Gastrocnemius medialis (tissue), 4 donors: Measurements from ENCODE around the gene VEZT. TPM values are rescaled to one million over a fixed set of nuclear protein-coding genes. Genes with fewer than 3 reads are reported as not detected.

Source experiments
- ATAC-seq, 2 donors: fragments of 150-250 bp; one replicate each; pipeline ENCODE4 v1.9.1; 2016
- DNase-seq, 2 donors: peaks; one replicate each; pipeline ENCODE4 v3.0.0-alpha.2; 2019
- H3K27ac ChIP-seq, 4 donors: fragments of 200-600 bp; sonication (generic); 1 replicate in 1 of 4; 2 replicates in 3 of 4; pipeline ENCODE4 v1.5.1; 2016 to 2018; ENCODE audit warnings: mild to moderate bottlenecking in 2 of 4, moderate library complexity in 1 of 4
- H3K27me3 ChIP-seq, 3 donors: fragments of 200-600 bp; sonication (generic) in 2 of 3; 1 replicate in 1 of 3; 2 replicates in 2 of 3; pipeline versions ENCODE4 v1.5.1 to v1.6.0; 2016 to 2019; ENCODE audit warnings: mild to moderate bottlenecking in 1 of 3, moderate library complexity in 1 of 3
- H3K36me3 ChIP-seq, 2 donors: fragments of 200-600 bp; sonication (generic) in 1 of 2; one replicate each; pipeline ENCODE4 v1.5.1; 2017 to 2018
- H3K4me1 ChIP-seq, 2 donors: fragments of 200-600 bp; sonication (generic) in 1 of 2; one replicate each; pipeline ENCODE4 v1.5.1; 2016 to 2017; ENCODE audit warnings: mild to moderate bottlenecking in 2 of 2
- H3K4me3 ChIP-seq, 4 donors: fragments of 200-600 bp; sonication (generic) in 3 of 4; 1 replicate in 1 of 4; 2 replicates in 3 of 4; pipeline ENCODE4 v1.5.1; 2016 to 2019; ENCODE audit warnings: mild to moderate bottlenecking in 2 of 4
- H3K9me3 ChIP-seq, 3 donors: fragments of 200-600 bp; sonication (generic) in 2 of 3; 1 replicate in 1 of 3; 2 replicates in 2 of 3; pipeline ENCODE4 v1.5.1; 2016 to 2019
- POLR2A ChIP-seq, 2 donors: fragments of 450-650 bp; IDR thresholded peaks; one replicate each; pipeline ENCODE4 v1.6.1; 2017; ENCODE audit warnings: antibody characterized with exemption in 2 of 2, mild to moderate bottlenecking in 2 of 2, moderate library complexity in 2 of 2
- in situ Hi-C, 4 donors: fragments of 200-750 bp; cut with MboI; loops; one replicate each; pipeline versions ENCODE4 v1.15.0 to v1.8.0; 2017; ENCODE audit warnings: low sequenced_read_pairs in 4 of 4
- intact Hi-C: fragments of 100-400 bp; cut with DNase I; formaldehyde crosslinking; loops from one replicate; pipeline ENCODE4 v1.15.1; 2023; ENCODE audit warnings: low total_unique reads
- total RNA-seq, 4 donors: library from RNA; depleted of rRNA; stranded (reverse); fragments of >200 nt; gene quantifications; one replicate each; pipeline versions ENCODE4 v1.1.0 to v1.2.3, GENCODE V29; 2016
- TF ChIP-seq, protein P1 (sequence below), 5 experiments: fragments of 450-650 bp in 3 of 5; fragments of 200-600 bp in 2 of 5; sonication (generic) in 2 of 5; IDR thresholded peaks in 4 of 5; conservative IDR thresholded peaks in 1 of 5; 1 replicate in 4 of 5; 2 replicates in 1 of 5; pipeline ENCODE4 v1.5.1; 2016 to 2019; ENCODE audit warnings: antibody characterized with exemption in 5 of 5, mild to moderate bottlenecking in 3 of 5, moderate library complexity in 3 of 5

Gene VEZT
- total RNA-seq, 4 donors from 2014 or later, result 100 to 131 (median 118) TPM

DNA sequence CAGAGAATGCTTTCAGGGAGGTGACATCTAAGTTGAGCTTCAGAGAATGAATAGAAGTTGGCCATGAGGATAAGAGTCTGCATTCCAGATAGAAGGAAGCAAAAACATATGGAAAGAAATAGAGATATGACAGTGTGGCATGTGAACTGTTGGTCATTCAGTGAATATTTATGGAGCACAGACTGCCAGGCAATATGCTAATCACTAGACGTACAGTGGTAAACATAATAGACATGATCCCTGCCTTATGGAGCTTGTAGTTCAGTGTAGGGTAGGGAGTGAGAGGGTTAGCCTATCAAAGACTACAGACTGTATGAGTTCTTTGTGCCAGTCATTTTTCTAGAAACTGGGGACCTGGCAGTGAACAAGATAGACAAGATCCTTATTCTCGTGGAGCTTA lies 53.9 kb downstream of the VEZT start:
- H3K27me3 ChIP-seq, result no peaks in the 10 kb centered on the region
- intact Hi-C loops (no loop called here), in situ Hi-C loops (no loop called here)

GRCh38 chr12:95277139-95277538 lies 59.5 kb downstream of the VEZT start:
- Histone ChIP-seq H3K27ac (peak overlapping the region in 2 of 4 donors; percentile 6 to 19), H3K36me3 (peaks cover 2 to 30% of the 10 kb centered on the region in 2 donors), H3K4me3 (no peak overlapping the region), H3K9me3 (no peaks in the 10 kb centered on the region), H3K27me3 (no peaks in the 10 kb centered on the region), H3K4me1 (no peaks in the 10 kb centered on the region)
- TF ChIP-seq POLR2A (IDR thresholded peaks at IDR 0.05), result no peak
- TF ChIP-seq, protein P1, sequence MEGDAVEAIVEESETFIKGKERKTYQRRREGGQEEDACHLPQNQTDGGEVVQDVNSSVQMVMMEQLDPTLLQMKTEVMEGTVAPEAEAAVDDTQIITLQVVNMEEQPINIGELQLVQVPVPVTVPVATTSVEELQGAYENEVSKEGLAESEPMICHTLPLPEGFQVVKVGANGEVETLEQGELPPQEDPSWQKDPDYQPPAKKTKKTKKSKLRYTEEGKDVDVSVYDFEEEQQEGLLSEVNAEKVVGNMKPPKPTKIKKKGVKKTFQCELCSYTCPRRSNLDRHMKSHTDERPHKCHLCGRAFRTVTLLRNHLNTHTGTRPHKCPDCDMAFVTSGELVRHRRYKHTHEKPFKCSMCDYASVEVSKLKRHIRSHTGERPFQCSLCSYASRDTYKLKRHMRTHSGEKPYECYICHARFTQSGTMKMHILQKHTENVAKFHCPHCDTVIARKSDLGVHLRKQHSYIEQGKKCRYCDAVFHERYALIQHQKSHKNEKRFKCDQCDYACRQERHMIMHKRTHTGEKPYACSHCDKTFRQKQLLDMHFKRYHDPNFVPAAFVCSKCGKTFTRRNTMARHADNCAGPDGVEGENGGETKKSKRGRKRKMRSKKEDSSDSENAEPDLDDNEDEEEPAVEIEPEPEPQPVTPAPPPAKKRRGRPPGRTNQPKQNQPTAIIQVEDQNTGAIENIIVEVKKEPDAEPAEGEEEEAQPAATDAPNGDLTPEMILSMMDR (IDR thresholded peaks at IDR 0.05 in 4 of 5, conservative IDR thresholded peaks at IDR 0.05 in 1 of 5), result no peak
- DNase-seq, result no peak
- ATAC-seq, result no peak
- intact Hi-C loops (no loop called here), in situ Hi-C loops (no loop called here)

More for the DNA sequence above, 53.9 kb downstream of the VEZT start:
- Histone ChIP-seq H3K36me3 (peaks cover 2 to 58% of the 10 kb centered on the region in 2 donors), H3K27ac (no peak overlapping the region), H3K4me3 (no peak overlapping the region), H3K9me3 (no peaks in the 10 kb centered on the region), H3K4me1 (no peaks in the 10 kb centered on the region)
- TF ChIP-seq POLR2A (IDR thresholded peaks at IDR 0.05), result no peak
- TF ChIP-seq, protein P1 (IDR thresholded peaks at IDR 0.05 in 4 of 5, conservative IDR thresholded peaks at IDR 0.05 in 1 of 5), result no peak
- ATAC-seq, result no peak
- DNase-seq, result no peak

DNA sequence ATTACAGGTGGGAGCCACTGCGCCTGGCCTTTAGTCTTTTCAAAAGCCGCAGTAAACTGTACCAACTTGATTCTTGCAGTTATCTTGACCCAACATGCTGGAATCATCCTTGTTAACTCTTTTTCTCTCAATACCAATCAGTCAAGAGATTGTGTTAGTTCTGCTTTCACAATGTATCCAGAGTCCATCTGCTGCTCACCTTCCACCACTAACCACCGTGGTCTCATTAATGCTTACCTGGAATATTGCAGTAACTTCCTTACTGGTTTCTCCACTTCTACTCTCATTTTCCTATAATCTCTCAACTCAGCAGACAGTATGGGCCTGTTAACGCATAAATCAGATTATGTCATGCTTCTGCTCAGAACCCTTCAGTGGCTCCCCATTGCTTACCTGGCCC lies 62.2 kb downstream of the VEZT start:
- no peak for TF ChIP-seq POLR2A (IDR thresholded peaks at IDR 0.05)
- TF ChIP-seq, protein P1 (IDR thresholded peaks at IDR 0.05 in 4 of 5, conservative IDR thresholded peaks at IDR 0.05 in 1 of 5), result no peak
- Histone ChIP-seq H3K36me3 (peaks cover under 1 to 39% of the 10 kb centered on the region in 2 donors), H3K4me1 (no peaks in the 10 kb centered on the region), H3K27ac (no peak overlapping the region), H3K9me3 (no peaks in the 10 kb centered on the region), H3K27me3 (no peaks in the 10 kb centered on the region), H3K4me3 (no peak overlapping the region)
- in situ Hi-C loops (no loop called here), intact Hi-C loops (no loop called here)
- no peak for DNase-seq
- ATAC-seq, result no peak

GRCh38 chr12:95282266-95282665 lies 64.7 kb downstream of the VEZT start:
- Histone ChIP-seq H3K4me3 (no peak overlapping the region), H3K4me1 (no peaks in the 10 kb centered on the region), H3K9me3 (no peaks in the 10 kb centered on the region), H3K27ac (no peak overlapping the region), H3K36me3 (peaks cover 0 to 38% of the 10 kb centered on the region in 2 donors), H3K27me3 (no peaks in the 10 kb centered on the region)
- ATAC-seq, result no peak
- intact Hi-C loops (no loop called here), in situ Hi-C loops (no loop called here)
- TF ChIP-seq POLR2A (IDR thresholded peaks at IDR 0.05), result no peak
- TF ChIP-seq, protein P1 (IDR thresholded peaks at IDR 0.05 in 4 of 5, conservative IDR thresholded peaks at IDR 0.05 in 1 of 5), result no peak
- no peak for DNase-seq

- Histone ChIP-seq H3K27me3 (no peaks in the 10 kb centered on the region), H3K36me3 (peaks cover 0 to 43% of the 10 kb centered on the region in 2 donors), H3K4me1 (no peaks in the 10 kb centered on the region), H3K4me3 (no peak overlapping the region), H3K27ac (no peak overlapping the region), H3K9me3 (no peaks in the 10 kb centered on the region)
- intact Hi-C loops, result no loop called here
- in situ Hi-C loops, result no loop called here
- no peak for DNase-seq
- no peak for ATAC-seq
- TF ChIP-seq, protein P1 (IDR thresholded peaks at IDR 0.05 in 4 of 5, conservative IDR thresholded peaks at IDR 0.05 in 1 of 5), result no peak
- TF ChIP-seq POLR2A (IDR thresholded peaks at IDR 0.05), result no peak
Observed at GRCh38 chr12:95283371-95283770, 65.8 kb downstream of the VEZT start.
